GM19468 (cell line): ENCODE data around the gene LATS2.

ENCODE experiments used
- ATAC-seq: cut with Tn5 transposase; IDR thresholded peaks from one replicate; pipeline ENCODE4 v1.9.1; 2021; ENCODE audit warnings: mild to moderate bottlenecking, moderate library complexity, moderate number of reproducible peaks; ENCODE audit not compliant: unreplicated experiment; ENCODE audit errors: extremely low read depth

LATS2 gene

DNA sequence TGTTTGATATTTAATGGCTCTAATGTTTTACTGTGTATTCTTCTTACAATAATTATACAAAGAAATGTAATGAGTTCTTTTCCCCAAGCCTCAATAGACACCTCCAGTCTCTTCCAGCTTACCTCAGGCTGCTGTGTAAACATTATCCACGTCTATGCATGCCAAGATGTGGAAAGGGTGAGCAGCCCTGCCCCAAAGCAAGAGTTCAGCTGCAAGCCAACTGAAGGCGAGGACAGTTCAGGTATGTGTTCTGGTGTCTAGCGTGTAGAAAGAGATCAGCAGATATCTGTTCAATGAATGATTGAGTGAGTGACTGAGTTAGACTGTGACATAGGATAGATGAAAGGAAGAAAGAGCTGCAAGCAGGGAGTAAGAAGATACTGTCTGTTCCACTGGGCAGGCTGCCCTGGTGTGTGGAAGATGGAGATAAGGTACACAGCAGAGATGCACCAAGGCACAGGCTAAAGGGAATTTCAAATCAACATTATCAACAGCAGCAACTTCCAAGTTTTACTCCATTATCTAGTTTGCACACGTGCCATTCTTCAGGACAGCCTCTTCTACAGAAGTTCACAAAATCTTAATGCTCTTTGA lies 66.0 kb downstream of the LATS2 start:
- ATAC-seq = no peak

DNA sequence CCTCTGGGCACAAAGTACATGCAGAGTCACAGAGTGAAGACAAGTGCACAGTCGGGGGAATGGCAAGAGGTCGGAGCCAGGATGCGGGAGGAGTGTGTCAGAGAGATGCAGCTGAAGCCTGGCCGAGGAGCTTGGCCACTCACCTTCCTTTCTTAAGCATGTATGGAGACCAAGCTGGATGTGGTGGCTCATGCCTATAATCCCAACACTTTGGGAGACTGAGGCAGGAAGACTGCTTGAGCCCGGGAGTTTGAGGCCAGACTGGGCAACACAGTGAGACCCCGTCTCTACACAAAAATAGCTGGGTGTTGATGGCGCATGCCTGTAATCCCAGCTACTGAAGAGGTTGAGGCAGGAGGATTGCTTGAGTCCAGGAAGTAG lies 67.0 kb downstream of the LATS2 start:
- no peak for ATAC-seq

DNA sequence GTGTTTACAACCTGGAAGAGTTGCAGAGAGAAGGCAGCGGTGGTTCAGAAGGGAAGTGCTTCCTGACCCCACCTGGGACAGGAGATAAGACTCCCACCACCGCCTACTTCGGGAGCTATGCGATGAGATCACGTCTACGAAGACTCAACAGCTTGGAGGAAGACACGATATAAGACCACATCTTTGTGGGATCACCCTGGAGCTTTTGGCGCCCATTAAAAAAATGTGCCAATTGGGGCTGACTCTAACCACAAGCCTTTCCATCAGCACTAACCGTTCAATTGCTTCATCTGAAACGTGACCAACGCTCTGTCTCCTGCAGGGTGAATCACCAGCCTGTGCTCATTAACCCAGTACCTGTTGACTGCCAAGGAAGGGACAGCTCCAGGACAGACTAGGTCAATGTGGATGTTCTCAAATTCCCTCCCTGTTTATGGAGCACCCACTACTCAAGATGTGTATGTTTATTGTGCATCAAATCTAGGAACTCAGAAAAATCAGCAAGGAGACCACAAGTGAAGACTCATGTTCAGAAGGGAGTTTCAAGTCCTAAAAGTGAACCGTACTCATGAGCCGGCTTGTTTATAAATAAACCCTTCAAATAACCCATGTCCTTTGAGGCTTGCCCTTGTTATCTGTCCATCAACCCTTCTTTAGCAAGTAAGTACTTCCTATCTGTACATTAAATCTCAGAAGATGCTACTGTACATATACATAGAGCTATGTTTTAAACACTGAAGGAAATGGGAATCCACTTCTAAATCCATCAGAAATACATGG lies 67.5 kb downstream of the LATS2 start:
- ATAC-seq = no peak

DNA sequence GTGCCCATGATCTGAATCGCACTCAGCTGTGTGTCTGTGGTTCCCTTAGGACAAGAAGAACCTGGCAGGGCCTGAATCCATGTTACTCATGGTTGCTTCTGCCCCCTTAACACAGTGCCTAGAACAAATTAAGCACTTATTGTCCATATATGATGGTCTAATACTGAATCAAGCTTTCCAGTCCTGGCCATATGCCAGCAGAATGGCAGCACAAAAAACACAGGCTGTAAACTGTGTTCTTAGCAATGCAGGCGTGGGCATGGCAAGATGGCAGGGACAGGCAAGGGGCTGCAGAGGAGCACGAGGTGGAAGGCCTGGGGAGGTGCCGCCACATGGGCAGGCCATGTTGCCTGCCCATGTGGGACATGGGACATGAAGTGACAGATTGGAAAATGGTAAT lies 68.2 kb downstream of the LATS2 start:
- ATAC-seq = no peak

DNA sequence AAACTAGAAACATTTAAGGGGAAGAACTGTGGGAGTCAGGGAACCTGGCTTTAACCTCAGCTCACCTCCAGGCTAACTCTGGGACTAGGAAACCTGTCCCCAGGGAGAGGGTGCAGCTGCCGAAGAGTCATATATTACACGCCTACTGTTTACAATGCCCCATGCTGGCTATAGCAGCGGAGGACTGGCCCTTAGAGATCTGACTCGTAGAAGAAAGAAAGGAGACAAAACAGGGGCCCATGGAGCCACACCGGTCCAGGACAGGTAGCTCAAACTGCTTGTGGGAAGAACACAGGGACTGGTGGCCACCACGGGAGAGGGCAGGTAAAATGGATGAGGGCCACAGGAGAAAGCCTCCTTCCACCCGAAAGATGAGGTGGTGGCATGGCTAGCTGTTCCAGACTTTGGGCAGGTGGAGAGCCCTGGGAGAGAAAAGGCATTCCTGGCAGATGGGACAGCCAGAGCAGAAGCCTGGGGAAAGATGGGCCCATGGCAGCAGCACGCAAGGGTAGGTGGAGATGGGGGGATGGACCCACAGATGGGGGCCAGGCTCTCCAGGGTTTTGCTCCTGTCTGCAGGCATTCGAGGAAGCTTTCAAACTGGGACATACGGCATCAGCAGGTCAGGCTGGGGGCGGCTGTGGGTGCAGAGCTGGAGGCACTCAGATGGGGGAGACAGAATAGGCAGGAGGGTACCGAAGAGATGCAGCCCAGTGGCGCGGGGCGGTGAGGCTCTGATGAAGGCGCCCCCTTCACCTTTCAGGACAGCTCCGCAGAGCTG lies 69.5 kb downstream of the LATS2 start:
- ATAC-seq = no peak

DNA sequence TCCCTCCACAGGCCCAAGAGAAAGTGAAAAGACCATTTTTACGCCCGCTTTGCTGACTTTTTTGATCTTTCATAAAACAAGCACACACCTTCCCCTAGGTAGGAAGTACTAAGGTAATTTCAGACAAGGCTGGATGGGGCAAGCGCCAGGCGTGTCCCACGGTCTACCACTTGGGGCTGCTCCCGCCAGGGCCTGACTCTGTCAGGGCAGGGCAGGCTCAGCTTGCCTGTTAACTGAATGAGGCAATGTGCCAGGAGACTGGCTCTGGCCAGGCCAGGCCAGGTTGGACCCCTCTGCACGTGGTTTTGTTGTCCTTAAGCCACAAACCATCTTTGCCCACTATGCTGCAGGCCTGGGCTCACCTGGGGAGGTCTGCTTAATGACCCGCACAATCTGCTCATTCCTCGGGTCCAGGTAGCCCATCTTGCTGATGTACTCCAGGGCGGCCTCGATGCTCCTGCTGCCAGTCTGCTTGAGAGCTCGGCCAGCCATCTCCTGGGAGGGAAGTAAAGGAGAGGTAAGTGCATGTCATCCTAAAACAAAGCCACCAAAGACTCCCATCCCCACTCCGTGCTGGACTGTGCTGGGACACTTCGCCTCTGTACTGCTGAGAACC lies 70.4 kb downstream of the LATS2 start:
- ATAC-seq = no peak

DNA sequence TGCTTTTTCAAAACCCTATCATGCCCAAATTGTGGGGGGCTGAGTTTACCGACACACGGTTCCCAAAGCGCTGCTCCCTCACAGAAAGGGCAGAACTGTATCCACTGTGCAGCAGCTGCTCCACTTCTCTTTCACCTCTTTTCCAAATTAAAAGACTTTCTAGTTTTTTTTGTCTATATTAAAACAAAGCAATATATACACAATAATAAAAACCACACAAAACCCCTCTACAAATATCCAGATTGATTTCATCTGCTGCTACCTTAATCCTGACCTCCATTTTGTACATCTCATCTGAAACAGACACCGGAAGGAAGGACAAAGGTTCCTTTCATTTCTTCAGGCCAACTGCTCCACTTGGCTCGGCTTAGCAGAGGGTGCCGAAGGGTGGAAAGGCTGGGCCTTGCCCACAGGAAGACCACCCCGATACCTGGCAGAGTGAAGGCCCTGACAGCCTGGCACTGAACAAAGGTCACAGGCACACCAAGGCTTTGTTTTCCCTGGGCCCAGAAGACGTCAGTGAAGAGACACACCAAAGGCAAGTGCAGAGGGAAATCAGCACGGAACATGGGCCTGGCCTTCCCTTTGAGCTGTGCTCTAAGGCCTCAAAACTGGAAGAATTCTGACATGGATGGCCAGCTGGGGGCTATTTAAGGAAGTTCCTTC lies 71.6 kb downstream of the LATS2 start:
- no peak for ATAC-seq

DNA sequence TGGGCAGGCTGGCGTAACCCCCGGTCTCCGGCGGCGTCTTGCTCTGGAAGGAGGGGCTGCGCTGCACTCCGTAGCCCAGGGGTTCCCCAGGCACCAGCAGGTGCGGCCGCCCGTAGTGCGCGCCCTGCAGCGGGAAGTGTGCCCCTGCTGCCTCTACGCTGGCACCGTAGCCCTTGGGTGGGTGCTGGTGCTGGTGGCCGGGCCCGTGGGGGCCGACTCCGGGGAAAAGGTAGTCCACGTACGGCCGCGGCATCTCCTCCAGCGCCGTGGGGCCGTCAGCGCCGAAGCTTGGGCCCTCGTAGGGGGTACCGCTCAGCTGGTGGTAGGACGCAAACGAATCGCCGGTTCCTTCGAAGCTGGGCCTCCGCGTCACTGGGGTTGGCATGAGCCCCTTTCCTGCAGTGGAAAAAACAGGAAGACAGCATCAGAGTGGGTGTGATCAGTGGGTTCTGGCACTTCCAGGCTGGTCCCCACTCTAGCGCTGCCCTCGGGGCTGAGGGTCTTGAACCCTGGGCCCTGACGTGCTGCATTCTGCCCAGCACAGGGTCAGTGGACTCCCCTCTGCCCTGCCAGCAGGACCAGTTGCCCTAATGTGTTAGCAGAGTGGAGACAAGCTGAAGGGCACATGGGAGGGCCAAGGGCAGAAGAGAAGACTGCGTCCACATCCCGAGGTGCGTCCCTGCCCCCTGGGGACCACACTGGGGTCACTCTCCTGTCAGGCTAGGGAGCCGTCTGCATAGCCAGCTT lies 72.3 kb downstream of the LATS2 start:
- ATAC-seq = no peak

DNA sequence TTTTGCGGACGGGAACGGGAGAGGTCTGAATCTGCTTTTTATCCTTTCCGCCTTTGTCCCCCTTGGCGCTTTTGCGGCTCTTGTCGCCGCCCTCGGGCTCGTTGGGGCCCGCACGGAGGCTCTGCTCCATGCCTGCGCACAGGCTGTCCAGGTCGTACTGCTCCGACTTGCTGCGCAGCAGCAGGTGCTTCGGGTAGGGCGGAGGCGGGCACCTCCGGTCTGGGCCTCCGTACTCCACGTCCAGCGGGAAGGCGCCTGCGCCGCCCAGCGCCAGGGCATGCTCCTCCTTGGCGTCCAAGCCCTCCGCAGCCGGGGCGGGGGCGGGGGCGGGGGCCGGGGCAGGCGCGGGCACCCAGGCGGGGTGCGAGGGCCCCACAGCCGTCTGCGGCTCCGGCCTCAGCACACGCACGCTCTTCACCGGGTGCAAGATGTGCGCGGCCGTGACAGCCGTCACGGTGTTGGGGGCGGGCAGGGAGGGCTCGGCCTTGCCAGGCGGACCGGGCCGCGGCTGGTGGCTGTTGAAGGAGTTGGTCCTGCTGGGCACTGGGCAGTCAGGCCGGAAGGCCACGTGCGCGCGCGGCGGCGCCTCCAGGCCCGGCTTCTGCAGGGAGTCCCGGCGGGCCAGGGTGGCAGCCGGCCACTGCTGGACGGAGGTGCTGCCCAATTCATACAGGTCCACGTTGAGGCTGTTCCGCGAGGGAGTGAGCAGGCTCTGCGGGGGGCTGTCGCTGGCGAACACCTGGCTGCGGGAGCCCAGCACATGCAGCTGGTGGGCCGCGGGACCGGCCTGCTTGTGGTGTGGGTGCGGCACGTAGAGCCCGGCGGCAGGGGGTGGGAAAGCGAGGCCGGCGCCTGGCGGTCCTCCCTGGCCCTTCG lies 73.1 kb downstream of the LATS2 start:
- no peak for ATAC-seq

DNA sequence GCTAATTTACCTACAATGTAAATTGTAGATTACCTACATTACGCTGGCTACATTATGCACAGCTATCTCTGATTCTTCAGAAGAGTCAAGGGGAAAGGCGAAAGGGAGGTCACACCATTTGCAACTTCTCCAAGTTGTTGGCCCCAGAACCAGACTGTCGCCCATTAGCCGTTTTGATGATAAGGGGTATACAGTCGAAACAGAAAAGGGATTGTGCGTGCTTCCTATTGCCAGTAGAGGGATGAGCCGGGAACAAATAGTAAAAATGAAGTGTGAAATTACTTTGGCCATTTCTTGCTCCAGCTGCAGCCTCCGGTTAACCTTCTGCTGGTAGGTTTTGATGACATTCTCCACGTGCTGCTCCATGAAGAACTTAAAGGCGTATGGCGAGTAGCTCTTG lies 73.8 kb downstream of the LATS2 start:
- no peak for ATAC-seq

DNA sequence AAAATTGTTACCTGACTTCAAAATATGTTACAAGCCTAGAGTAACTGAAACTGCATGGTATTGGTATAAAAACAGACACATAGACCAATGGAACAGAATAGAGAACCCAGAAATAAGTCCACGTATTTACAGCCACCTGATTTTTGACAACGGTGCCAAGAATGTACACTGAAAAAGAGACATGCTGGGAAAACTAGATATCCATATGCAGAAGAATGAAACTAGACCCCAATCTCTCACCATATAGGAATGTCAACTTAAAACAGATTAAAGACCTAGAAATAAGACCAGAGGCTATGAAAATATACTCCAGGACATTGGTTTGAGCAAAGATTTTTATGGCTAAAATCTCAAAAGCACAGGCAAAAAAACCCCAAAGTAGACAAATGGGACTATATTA lies 76.5 kb downstream of the LATS2 start:
- no peak for ATAC-seq

DNA sequence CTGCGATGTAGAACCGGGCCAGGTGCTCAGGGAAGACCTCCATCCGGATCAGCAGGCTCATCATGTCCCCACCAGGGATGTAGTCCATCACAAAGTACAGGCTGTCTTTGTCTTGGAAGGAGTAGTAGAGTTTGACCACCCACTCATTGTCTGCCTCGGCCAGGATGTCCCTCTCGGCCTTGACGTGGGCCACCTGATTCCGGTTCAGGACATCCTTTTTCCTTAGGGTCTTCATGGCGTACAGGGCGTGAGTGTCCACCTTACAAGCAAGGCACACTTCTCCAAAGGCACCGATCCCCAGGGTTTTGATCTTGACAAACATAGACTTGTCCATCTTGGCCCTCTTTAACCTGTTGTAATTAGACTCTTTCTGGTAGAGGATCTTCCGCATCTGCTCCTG lies 78.0 kb downstream of the LATS2 start:
- ATAC-seq = no peak

DNA sequence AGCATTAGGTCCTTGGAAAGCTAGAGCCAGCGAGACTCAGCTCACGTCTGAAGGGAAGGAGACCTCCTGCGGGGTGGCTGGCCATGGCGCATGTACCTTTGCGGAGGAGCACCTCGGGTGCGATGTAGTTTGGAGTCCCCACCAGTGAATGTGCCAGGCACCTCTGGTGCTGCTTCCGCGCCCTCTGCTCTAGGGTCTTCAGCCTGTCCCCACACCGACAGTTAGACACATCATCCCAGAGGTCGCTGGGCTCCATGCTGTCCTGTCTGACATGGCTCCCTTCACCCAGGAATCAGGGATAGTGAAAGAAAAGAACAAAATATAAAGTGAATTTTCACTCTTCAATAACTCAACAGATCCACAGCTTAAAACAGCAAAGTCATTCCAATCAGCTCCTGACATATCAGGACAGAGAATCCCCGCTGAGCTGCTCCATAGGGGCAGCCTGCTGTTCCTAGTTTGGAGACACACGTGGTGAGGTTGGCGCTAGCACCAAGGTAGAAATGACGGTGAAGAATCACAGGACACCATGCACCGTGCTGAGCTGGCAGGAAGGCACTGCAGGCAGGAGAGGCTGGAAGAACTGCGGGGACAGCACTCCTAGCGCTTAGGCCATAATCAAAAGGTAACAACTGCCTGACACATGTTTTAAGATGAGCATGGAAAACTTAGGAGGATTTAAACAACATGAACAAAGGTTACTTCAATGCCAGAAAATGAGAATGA lies 79.9 kb downstream of the LATS2 start:
- no peak for ATAC-seq

DNA sequence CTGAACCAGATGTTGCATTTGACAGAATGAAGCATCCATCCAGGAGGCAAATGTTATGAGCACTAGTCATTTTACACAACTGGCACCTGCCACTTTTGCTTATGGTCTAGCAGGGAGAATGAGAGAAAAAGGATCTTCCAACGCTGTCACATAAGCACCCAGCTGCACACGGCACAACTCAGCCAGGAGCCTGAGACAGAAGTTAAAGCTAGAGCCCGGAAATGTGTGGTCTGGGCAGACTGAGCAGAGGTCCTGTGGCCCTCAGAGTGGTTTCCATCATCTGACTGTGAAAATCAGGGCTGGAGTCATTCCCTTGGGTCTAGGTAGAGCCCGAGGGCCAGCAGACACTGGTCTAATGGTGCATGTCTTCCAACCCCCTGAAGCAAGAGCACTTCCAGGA lies 80.5 kb downstream of the LATS2 start:
- no peak for ATAC-seq

DNA sequence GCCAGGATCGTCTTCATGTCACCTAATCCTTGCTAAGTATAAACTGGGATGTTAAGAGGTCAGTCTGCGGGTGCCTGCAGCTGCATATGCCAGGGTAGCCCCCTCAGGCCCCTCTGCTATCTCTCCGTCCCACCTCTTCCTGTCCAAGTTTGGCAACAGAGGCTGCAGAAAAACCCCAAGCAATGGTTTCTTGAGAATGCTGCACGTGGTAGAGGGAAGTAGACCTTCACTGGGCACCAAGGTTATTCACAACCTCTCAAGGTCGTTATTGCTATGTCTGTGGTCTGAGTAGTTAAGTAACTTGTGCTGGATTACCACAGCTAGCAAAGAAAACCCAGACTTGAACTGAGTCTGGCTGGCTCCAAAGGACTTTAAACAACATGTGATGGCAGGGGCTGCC lies 81.0 kb downstream of the LATS2 start:
- ATAC-seq = no peak

DNA sequence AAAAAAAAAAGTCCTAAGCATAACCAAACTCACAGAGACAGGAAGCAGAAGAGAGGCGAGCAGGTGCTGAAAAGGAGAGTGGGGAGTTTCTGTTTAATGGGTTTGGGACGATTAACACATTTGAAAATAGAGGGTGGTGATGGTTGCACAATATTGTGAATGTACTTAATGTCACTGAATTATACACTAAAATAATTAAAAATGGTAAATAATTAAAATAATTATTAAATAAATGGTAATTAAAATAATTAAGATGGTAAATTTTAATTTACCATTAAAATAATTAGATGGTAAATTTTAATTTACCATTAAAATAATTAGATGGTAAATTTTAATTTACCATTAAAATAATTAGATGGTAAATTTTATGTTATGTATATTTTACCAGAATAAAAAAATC lies 84.0 kb downstream of the LATS2 start:
- no peak for ATAC-seq

DNA sequence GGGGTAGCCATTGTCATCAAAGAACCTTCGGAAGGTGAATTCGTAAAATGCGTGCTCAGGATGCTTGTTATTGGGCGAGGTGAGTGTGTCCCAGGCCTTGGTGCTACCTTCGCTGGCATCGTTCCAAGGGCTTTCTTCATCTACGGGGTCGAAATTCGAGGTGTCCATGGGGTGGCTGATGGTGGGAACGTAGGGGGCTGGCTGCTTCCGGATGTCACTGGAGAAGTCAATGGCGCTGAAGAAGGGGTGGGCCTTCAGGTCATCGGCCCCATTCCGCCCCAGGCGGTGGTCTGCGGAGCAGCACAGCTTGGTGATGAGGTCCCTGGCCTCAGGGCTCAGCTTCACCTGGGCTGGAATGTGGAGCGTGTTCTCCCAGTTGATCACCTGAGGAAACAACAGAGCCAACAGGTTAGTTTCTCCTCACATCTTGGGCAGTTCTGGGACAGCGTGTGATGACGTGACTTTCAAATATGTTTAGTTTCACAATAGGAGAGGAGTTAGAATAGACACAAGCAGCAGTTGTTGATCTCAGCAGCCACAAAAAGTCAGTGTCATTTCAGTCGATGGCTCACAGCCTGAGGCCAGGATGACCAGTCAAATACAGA lies 86.3 kb downstream of the LATS2 start:
- ATAC-seq = no peak

DNA sequence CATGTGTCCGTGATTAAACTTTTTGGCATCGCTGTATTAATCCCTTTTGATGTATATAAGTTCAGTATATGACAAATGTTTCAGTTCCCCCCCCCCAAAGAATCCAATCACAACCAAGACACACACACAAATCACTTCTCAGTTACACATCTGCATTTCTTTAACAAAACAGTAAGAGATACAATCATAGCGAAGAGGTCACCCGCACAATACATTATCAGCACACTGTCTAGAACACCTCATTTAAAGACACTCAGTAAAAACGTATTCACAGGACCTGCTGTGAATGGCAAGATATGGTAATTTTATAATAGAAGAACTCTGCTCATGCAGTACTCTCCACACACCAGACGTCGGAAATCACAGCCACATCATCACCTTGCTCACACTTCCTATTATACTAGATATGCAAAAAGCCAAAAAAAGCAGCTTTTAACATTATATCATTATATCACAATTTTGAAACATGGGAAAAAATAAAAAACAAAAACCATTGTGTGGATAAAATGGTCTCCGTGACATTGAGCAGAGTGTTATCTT lies 87.4 kb downstream of the LATS2 start:
- ATAC-seq = no peak
